ENCODE measurements around the gene OXSM.
A peak's percentile ranks its signal among the peaks of the same experiment; 100 is the strongest.

The OXSM gene

GRCh38 chr3:25789596-25790556 is at the start of gene OXSM:
Gene OXSM, plus strand, starts transcription at chr3:25790090. Its CDS starts 931 bp downstream, at chr3:25791021.
- peak; percentile 96 for DNase-seq (ENCODE audit: low spot score)

DNA sequence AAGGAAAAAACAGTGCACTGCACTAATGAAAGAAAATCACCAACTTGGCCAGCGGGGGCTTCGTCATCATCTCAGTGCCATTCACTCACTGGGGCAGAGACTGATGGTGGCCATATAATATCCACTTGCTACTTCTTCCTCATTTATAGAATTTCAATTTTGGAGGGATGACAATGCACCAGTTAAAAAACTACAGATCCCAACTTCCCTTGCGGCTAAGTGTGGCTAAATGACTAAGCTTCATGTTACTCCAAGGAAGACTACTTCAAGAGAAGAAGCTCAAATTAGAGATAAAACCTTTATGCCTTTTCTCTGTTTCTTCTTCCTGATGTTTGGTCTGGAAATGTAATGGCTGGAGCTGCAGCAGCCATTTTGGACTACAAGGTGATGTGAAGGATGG is 45.4 kb upstream of the OXSM start:
- no peak for DNase-seq (ENCODE audit: low spot score)

DNA sequence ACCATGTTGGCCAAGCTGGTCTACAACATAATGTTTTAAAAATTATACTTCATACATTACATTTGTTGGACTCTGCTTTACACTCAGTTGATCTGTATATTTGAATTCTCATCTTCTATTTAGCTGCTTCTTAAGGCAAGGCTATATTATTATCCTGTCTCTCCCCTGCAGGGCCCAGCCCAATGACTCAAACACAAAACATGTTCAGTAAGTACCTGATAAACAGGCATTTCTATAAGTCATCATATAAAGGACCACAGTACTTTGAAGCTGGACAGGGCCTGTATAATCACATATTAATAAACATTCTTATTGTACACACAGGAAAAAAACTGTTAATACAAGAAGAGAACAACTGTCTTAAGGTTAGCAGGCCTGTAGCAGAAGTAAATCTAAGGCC is 42.9 kb upstream of the OXSM start:
- DNase-seq (ENCODE audit: low spot score) = no peak

- no peak for DNase-seq (ENCODE audit: low spot score)
Observed at GRCh38 chr3:25748189-25748588, 41.7 kb upstream of the OXSM start.

DNA sequence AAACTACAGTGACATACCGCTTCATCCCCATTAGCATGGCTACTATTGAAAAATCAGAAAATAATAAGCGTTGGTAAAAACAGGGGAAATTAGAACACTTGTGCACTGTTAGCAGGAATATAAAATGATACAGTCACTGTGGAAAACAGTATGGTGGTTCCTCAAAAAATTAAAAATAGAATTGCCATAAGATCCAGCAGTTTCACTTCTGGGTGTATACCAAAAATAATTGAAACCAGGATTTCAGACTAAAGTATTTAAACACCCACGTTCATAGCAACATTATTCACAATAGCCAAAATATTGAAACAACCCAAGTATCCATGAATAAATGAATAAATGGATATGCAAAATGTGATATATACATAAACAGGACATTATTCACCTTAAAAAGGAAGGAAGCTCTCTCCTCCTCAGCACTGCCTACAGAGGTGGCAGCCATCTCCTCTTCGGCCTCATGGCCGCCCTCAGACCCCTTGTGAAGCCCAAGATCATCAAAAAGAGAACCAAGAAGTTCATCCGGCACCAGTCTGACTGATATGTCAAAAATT is 40.8 kb upstream of the OXSM start:
- DNase-seq (ENCODE audit: low spot score) = no peak

GRCh38 chr3:25751048-25751447 is 38.8 kb upstream of the OXSM start:
- DNase-seq (ENCODE audit: low spot score) = no peak

- no peak for DNase-seq (ENCODE audit: low spot score)
Observed at GRCh38 chr3:25751725-25752124, 38.2 kb upstream of the OXSM start.

DNA sequence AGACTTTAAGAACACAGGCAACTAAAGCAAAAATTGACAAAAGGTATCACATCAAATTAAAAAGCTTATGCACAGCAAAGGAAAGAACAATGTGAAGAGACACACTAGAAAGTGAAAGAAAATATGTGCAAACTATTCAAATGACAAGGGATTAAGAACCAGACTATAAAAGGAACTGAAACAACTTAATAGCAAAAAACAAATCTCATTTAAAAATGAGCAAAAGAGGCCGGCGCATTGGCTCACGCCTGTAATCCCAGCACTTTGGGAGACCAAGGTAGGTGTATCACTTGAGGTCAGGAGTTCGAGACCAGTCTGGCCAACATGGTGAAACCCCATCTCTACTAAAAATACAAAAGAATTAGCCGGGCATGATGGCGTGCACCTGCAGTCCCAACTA is 21.0 kb upstream of the OXSM start:
- no peak for DNase-seq (ENCODE audit: low spot score)

GRCh38 chr3:25775936-25776335 is 14.0 kb upstream of the OXSM start:
- no peak for DNase-seq (ENCODE audit: low spot score)

- DNase-seq (ENCODE audit: low spot score) = no peak
Observed at GRCh38 chr3:25780618-25781017, 9.3 kb upstream of the OXSM start.

- DNase-seq (ENCODE audit: low spot score) = no peak
Observed at GRCh38 chr3:25781145-25781757, 8.6 kb upstream of the OXSM start.

GRCh38 chr3:25781758-25782594 is 7.9 kb upstream of the OXSM start:
- no peak for DNase-seq (ENCODE audit: low spot score)

- no peak for DNase-seq (ENCODE audit: low spot score)
Observed at GRCh38 chr3:25782636-25782937, 7.3 kb upstream of the OXSM start.

- peak; percentile 84 for DNase-seq (ENCODE audit: low spot score)
Observed at GRCh38 chr3:25782938-25783660, 6.8 kb upstream of the OXSM start, which contains the start of gene NGLY1. Gene NGLY1, minus strand, starts transcription at chr3:25783443. Its CDS starts 53 bp downstream, at chr3:25783390.

DNA sequence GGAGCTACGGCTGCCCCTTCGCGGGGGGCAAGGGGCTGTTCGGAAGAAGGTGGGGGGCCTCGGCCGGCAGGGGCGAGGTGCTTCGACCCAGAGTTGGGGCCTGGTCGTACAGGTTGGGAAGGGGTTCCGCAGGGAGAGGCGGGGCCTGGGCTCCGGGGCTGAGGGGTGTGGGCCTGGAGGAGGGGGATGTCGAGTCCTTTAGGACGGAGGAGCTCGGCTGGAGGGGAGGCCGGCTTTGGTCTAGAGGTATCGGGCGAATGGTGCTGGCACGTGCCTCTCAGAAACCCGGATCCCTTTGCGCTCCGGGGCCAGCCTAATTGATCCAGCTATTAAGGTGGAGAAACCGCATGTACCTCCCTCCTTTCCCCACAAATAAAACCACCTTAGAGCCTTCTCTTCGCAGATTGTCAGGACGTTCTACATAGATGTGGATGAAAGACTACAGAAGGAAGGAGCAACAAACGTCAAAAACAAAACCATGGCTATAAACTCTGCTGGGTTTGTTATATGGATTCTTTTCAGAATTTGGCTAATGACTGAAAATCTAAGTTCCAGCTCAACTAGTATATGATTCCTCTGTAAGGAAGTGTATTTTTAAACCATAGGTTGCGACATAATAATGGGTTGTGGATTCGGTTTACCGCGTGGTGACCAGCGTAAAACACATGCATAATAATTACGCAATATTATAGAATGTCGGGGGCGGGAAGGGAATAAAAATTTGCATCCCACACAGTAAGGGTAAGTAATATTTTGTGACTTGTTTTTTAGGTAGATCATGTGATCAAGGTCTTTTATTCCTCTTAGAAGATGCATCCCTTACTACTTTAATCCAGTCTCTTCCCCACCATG is 6.0 kb upstream of the OXSM start:
- peak; percentile 49 for DNase-seq (ENCODE audit: low spot score)

- no peak for DNase-seq (ENCODE audit: low spot score)
Observed at GRCh38 chr3:25784971-25785370, 4.9 kb upstream of the OXSM start.

GRCh38 chr3:25785826-25786225 is 4.1 kb upstream of the OXSM start:
- peak; percentile 64 for DNase-seq (ENCODE audit: low spot score)

DNA sequence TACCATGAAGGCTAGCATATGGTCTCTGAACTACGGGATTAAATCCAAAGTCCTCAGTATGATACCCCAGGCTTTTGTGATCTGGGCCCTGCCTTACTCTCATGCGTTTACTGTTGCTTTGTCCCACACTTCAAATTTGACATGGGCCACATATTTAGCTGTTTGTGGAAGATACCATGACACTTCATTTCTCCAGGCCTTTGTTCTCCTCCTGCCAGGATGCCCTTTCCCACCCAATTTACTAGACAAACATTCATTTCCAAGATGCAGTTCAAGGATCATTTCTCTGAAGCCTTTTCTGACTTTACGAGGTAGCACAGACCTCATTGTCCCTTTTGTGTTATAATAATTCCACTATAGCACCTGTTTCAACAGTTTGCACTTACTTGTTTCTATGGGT is 2.2 kb upstream of the OXSM start:
- DNase-seq (ENCODE audit: low spot score) = no peak

DNA sequence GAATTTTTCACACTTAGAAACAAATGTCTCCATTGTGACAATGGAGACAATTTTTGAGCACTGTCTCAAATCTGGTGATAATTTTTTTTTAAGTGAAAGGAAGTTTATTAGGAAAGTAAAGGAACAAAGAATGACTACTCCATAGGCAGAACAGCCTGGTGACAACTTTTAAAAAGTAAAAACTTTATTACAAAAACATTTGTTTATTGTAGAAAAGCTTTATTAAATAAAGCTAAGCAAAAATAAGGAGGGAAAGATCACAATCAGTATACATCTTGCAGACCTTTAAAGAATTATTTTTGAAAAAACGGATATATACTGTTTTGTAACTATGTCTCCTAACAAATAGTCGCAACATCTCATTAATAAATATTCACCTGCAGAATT is 688 bp upstream of the OXSM start:
- DNase-seq (ENCODE audit: low spot score) = no peak

DNA sequence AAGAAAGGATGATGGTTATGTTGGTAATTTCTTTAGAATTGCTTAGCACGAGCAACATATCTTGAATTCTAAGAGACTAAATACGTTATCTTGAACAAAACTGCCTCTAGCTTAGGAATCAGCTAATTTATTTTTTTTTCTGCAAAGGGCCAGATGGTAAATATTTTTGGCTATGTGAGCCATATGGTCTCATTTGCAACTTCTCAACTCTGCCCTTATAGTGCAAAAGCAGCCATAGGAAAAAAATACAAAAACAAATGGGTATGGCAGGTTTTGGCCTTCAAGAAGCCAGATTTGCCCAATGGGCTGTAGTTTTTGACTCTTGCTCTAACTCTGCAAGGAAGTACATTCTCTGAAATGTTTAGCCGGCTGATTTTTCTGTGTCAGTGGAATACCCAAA is 11.9 kb downstream of the OXSM start:
- DNase-seq (ENCODE audit: low spot score) = no peak

DNA sequence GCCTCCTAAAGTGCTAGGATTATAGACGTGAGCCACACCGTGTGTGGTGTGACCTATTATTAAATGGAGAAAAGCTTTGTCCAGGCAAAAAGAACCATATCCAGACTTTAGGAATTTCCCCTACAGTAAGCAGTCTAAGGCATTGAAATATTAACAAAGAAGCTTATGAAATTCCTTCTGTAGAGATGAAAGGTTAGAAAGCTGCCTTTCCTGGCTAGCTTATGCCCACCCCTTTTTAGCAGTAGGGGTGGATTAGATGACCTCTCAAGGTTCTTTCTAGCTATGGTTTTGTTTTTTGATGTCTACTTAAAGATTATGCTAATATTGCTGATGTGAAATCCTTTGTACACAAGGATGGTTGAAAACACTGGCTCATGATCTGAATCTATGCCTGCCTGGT is 13.9 kb downstream of the OXSM start:
- no peak for DNase-seq (ENCODE audit: low spot score)

Data from RKO (cell line).